Activated CD4-positive, alpha-beta T cell treated with anti-CD3 and anti-CD28 coated beads for 36 hours (primary cell): ENCODE results near the gene WDFY4. TPM values are rescaled to one million over a fixed set of nuclear protein-coding genes. Genes with fewer than 3 reads are reported as not detected.

Source experiments
- ATAC-seq: fragments of 200-7000 bp; cut with Tn5 transposase; one replicate; pipeline ENCODE4 v1.10.0; 2021; ENCODE audit warnings: mild to moderate bottlenecking, moderate library complexity
- CTCF ChIA-PET: fragments of 350-600 bp; sonication (Branson Sonifier 250); formaldehyde crosslinking; loops from one replicate; lab custom pipeline; 2021; ENCODE audit warnings: antibody characterized with exemption; lab: Charles Lee
- POLR2A ChIA-PET: fragments of 350-600 bp; sonication (Branson Sonifier 250); formaldehyde crosslinking; loops from one replicate; lab custom pipeline; 2021; ENCODE audit warnings: antibody characterized with exemption, inconsistent platforms; lab: Charles Lee
- DNase-seq: peaks from one replicate; pipeline ENCODE4 v3.0.0-alpha.2; 2020
- H3K27ac Mint-ChIP-seq: one replicate; pipeline ENCODE4 v1.8.0; 2021; ENCODE audit warnings: mixed read lengths
- H3K27me3 Mint-ChIP-seq: one replicate; pipeline ENCODE4 v1.8.0; 2021; ENCODE audit warnings: mixed read lengths
- H3K36me3 Mint-ChIP-seq: one replicate; pipeline ENCODE4 v1.8.0; 2021; ENCODE audit warnings: low read depth, mixed read lengths
- H3K4me1 Mint-ChIP-seq: one replicate; pipeline ENCODE4 v1.8.0; 2021; ENCODE audit warnings: mixed read lengths
- H3K4me3 Mint-ChIP-seq: one replicate; pipeline ENCODE4 v1.8.0; 2021; ENCODE audit warnings: mild to moderate bottlenecking, moderate library complexity, mixed read lengths
- H3K9me3 Mint-ChIP-seq: one replicate; pipeline ENCODE4 v1.8.0; 2021; ENCODE audit warnings: low read depth, mixed read lengths
- intact Hi-C, 2 experiments: fragments of 100-400 bp; cut with DNase I in 1 of 2; cut with micrococcal nuclease in 1 of 2; formaldehyde crosslinking; loops; one replicate each; pipeline versions ENCODE4 v1.14.2 to v1.15.1; 2022 to 2024; cut with DNase I, micrococcal nuclease
- total RNA-seq, 2 experiments: library from RNA; stranded (reverse); gene quantifications; one replicate each; pipeline ENCODE4 v1.2.3, GENCODE V29; 2021

WDFY4 gene
- total RNA-seq, 2 experiments from 2014 or later = 0.07 to 0.09 TPM

DNA sequence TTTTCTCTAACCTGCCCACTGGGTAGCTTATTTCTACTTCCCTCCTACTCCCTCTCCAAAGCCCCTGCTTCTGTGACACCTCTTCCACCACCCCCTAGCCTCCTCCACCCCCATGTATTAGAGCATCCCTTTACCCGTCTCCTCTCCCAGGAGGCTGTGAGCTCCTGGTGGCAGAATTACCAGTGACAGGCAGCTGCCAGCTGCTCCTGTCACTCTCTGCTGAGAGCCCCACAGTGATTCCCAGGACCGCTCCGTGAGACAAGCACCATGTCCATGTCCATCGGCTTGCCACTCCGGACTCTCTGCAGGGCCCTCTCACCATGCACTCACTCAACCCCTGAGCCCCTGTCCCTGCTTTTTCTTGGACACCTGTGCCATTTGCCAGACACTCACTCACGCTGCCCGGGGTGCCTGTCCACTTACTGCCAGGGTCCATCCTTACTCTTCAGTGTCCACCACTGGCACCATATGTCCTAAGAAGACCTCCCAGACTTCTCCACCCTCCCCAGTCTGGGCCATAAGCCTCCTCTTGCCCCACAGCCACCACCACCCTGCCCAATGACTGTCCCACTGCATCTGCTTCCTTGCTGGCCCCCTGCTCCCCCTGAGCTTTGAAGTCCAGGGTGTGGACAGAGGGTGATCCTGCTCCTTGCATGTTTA, 9.8 kb downstream of the WDFY4 start:
- no peak overlapping the region for H3K4me3 Mint-ChIP-seq
- no peak overlapping the region for H3K27ac Mint-ChIP-seq
- intact Hi-C loops = no loop called here
- ATAC-seq (no peak), DNase-seq (no peak)
- peaks cover 2% of the 10 kb centered on the region for H3K27me3 Mint-ChIP-seq
- no peaks in the 10 kb centered on the region for H3K9me3 Mint-ChIP-seq
- POLR2A ChIA-PET = no interaction called here
- CTCF ChIA-PET = no interaction called here
- H3K36me3 Mint-ChIP-seq = no peaks in the 10 kb centered on the region
- H3K4me1 Mint-ChIP-seq = no peaks in the 10 kb centered on the region

GRCh38 chr10:48695636-48696534, 11.2 kb downstream of the WDFY4 start:
- CTCF ChIA-PET = interaction anchor here (0.7 kb wide), 1 partner anchor 14 kb away, joined by 3 read pairs; no protein-coding TSS in a partner anchor
- H3K27me3 Mint-ChIP-seq = no peaks in the 10 kb centered on the region
- ATAC-seq (no peak), DNase-seq (no peak)
- POLR2A ChIA-PET = no interaction called here
- H3K36me3 Mint-ChIP-seq = no peaks in the 10 kb centered on the region
- no peak overlapping the region for H3K4me3 Mint-ChIP-seq
- intact Hi-C loops = no loop called here
- H3K4me1 Mint-ChIP-seq = no peaks in the 10 kb centered on the region
- H3K9me3 Mint-ChIP-seq = no peaks in the 10 kb centered on the region
- H3K27ac Mint-ChIP-seq = no peak overlapping the region

GRCh38 chr10:48696535-48696873, 11.8 kb downstream of the WDFY4 start:
- H3K27ac Mint-ChIP-seq = no peak overlapping the region
- ChIA-PET POLR2A (no interaction called here), CTCF (no interaction called here)
- intact Hi-C loops = no loop called here
- no peaks in the 10 kb centered on the region for H3K4me1 Mint-ChIP-seq
- no peak overlapping the region for H3K4me3 Mint-ChIP-seq
- ATAC-seq (no peak), DNase-seq (no peak)
- no peaks in the 10 kb centered on the region for H3K9me3 Mint-ChIP-seq
- no peaks in the 10 kb centered on the region for H3K36me3 Mint-ChIP-seq
- H3K27me3 Mint-ChIP-seq = no peaks in the 10 kb centered on the region

- ChIA-PET POLR2A (no interaction called here), CTCF (no interaction called here)
- intact Hi-C loops = no loop called here
- ATAC-seq (no peak), DNase-seq (no peak)
- H3K27ac Mint-ChIP-seq = no peak overlapping the region
- H3K27me3 Mint-ChIP-seq = no peaks in the 10 kb centered on the region
- H3K36me3 Mint-ChIP-seq = no peaks in the 10 kb centered on the region
- H3K9me3 Mint-ChIP-seq = no peaks in the 10 kb centered on the region
- no peak overlapping the region for H3K4me3 Mint-ChIP-seq
- H3K4me1 Mint-ChIP-seq = no peaks in the 10 kb centered on the region
These were observed 12.4 kb downstream of the WDFY4 start for GRCh38 chr10:48697091-48697490.

GRCh38 chr10:48697821-48698764, 13.4 kb downstream of the WDFY4 start:
- intact Hi-C loops = no loop called here
- Mint-ChIP-seq H3K27ac (no peak overlapping the region), H3K36me3 (no peaks in the 10 kb centered on the region), H3K9me3 (no peaks in the 10 kb centered on the region), H3K4me1 (no peaks in the 10 kb centered on the region), H3K4me3 (no peak overlapping the region), H3K27me3 (no peaks in the 10 kb centered on the region)
- ChIA-PET POLR2A (no interaction called here), CTCF (no interaction called here)
- no peak for ATAC-seq
- no peak for DNase-seq

DNA sequence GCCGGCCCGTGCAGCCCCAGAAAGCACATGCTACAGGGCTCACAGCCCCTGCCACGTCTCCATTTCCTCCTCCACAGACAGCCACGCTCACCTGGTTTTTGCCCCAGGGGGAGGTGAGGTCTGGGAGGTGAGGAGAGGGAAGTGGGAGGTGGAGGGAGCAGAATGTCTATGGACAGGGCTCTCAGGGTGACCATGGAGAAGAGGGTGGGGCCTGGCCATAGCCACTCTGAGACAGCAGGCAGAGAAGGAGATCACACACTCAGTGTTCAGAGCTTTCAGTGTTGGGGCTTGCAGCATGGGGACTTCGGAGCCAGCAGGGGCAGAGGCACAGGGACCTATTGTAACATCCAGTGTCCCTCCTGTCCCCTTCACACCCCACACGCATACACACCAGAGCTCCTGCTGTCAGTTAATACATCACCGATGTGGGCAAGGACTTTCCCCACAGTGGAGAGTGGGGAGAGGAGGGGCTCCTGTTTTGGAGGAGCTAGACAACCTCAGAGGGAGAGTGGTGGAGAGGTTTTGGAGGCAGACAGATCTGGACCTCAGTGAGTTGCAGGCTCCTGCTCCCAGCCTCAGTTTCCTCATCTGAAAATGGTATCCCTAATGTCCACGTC, 14.4 kb downstream of the WDFY4 start:
- no peak overlapping the region for H3K4me3 Mint-ChIP-seq
- intact Hi-C loops = no loop called here
- POLR2A ChIA-PET = no interaction called here
- ATAC-seq = no peak
- H3K36me3 Mint-ChIP-seq = no peaks in the 10 kb centered on the region
- no peak overlapping the region for H3K27ac Mint-ChIP-seq
- H3K27me3 Mint-ChIP-seq = no peaks in the 10 kb centered on the region
- CTCF ChIA-PET = no interaction called here
- no peaks in the 10 kb centered on the region for H3K9me3 Mint-ChIP-seq
- no peak for DNase-seq
- H3K4me1 Mint-ChIP-seq = no peaks in the 10 kb centered on the region

DNA sequence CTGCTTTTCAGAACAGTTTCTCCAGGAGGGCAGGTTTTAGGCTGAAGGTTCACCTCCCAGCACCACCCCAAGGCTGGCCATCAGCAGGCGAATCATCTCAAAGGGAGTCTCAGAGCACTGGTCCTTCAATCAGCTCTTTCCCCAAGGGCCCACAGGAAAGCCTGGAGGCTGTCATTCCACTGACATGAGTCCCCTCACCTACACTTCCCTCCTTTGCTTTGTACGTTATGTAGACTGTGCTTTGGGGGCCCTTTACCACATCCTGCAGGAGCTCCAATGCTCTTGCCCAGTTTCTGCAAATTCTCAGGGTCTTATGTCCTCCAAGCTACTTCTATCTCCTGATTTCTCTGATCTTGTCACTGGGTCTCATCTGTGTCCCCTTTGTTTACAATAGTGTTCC, 15.4 kb downstream of the WDFY4 start:
- no peaks in the 10 kb centered on the region for H3K27me3 Mint-ChIP-seq
- ChIA-PET POLR2A (no interaction called here), CTCF (no interaction called here)
- intact Hi-C loops = no loop called here
- no peaks in the 10 kb centered on the region for H3K4me1 Mint-ChIP-seq
- ATAC-seq (no peak), DNase-seq (no peak)
- H3K27ac Mint-ChIP-seq = no peak overlapping the region
- H3K36me3 Mint-ChIP-seq = no peaks in the 10 kb centered on the region
- no peak overlapping the region for H3K4me3 Mint-ChIP-seq
- H3K9me3 Mint-ChIP-seq = no peaks in the 10 kb centered on the region

DNA sequence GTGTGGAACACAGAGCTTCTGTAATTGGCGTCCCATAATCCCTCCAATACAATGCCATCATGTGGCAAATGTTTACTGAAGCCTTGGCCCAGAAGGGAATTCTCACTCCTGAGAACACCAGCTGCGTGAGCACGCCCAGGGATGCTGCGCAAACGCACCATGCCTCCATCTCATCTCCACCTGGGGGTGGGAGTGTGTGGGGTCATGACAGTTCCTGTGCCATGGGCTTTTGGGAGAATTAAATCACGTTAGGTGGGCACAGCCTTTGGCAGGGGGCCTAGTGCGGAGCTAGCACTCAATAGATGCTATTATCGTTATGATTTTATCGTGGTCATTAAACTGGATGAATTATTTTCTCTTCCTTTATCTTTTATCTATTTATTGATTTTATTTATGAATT, 15.8 kb downstream of the WDFY4 start:
- no peaks in the 10 kb centered on the region for H3K4me1 Mint-ChIP-seq
- H3K36me3 Mint-ChIP-seq = no peaks in the 10 kb centered on the region
- ChIA-PET POLR2A (no interaction called here), CTCF (no interaction called here)
- intact Hi-C loops = no loop called here
- H3K9me3 Mint-ChIP-seq = no peaks in the 10 kb centered on the region
- ATAC-seq (no peak), DNase-seq (no peak)
- H3K4me3 Mint-ChIP-seq = no peak overlapping the region
- H3K27ac Mint-ChIP-seq = no peak overlapping the region
- H3K27me3 Mint-ChIP-seq = no peaks in the 10 kb centered on the region

- POLR2A ChIA-PET = no interaction called here
- Mint-ChIP-seq H3K27me3 (peaks cover 8% of the 10 kb centered on the region), H3K36me3 (no peaks in the 10 kb centered on the region), H3K27ac (no peak overlapping the region), H3K4me1 (no peaks in the 10 kb centered on the region), H3K9me3 (no peaks in the 10 kb centered on the region), H3K4me3 (no peak overlapping the region)
- CTCF ChIA-PET = no interaction called here
- DNase-seq = no peak
- intact Hi-C loops = no loop called here
- ATAC-seq = no peak
These were observed 16.6 kb downstream of the WDFY4 start for GRCh38 chr10:48701139-48701901.

DNA sequence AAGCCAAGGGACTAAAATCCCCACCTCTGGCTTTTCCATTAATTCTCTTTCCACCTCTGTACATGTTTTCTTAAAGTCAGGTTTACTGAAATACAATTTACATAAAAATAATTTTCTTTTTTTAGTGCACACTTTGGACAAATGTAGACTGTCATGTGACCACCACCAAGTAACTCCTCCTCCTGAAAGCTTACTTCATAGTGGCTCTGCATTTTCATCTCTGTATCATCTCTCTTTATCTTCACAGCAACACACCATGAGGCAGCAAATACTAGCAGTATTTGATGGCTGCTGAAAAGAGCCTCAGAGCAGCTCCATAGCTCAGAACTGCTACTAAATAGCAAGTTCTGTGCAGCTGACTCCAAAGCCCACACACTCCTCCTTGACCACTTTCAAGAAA, 17.3 kb downstream of the WDFY4 start:
- intact Hi-C loops = no loop called here
- Mint-ChIP-seq H3K9me3 (no peaks in the 10 kb centered on the region), H3K4me1 (no peaks in the 10 kb centered on the region), H3K27me3 (peaks cover 8% of the 10 kb centered on the region), H3K4me3 (no peak overlapping the region), H3K36me3 (no peaks in the 10 kb centered on the region), H3K27ac (no peak overlapping the region)
- ATAC-seq (no peak), DNase-seq (no peak)
- ChIA-PET CTCF (no interaction called here), POLR2A (no interaction called here)
